ENCODE results near the gene SH3RF3. TPM values are rescaled to one million over a fixed set of nuclear protein-coding genes. Genes with fewer than 3 reads are reported as not detected.

SH3RF3 gene
- total RNA-seq, 1 experiment from 2014 or later = 21.7 TPM

- Mint-ChIP-seq H3K27ac (ENCODE audit: low read depth, unreplicated experiment) (no peak overlapping the region), H3K9me3 (ENCODE audit: unreplicated experiment) (no peaks in the 10 kb centered on the region), H3K4me1 (ENCODE audit: insufficient read depth, unreplicated experiment) (no peaks in the 10 kb centered on the region), H3K27me3 (ENCODE audit: insufficient read depth, unreplicated experiment) (peaks cover 21% of the 10 kb centered on the region), H3K36me3 (ENCODE audit: insufficient read depth, unreplicated experiment) (no peaks in the 10 kb centered on the region), H3K4me3 (ENCODE audit: unreplicated experiment) (no peak overlapping the region)
- intact Hi-C loops (cut with micrococcal nuclease) = no loop called here
- no peak for DNase-seq (ENCODE audit: unreplicated experiment)
- ChIA-PET POLR2A (no interaction called here), CTCF (no interaction called here)
- no TSS peak for BruUV-seq (replicated peaks)
- TF ChIP-seq CTCF (IDR thresholded peaks at IDR 0.05; ENCODE audit: unreplicated experiment) = no peak
These were observed 42.9 kb upstream of the SH3RF3 start for GRCh38 chr2:109085912-109086742.

- BruUV-seq (replicated peaks) = no TSS peak
- ChIA-PET POLR2A (no interaction called here), CTCF (no interaction called here)
- no peak for DNase-seq (ENCODE audit: unreplicated experiment)
- H3K4me1 Mint-ChIP-seq (ENCODE audit: insufficient read depth, unreplicated experiment) = no peaks in the 10 kb centered on the region
- intact Hi-C loops (cut with micrococcal nuclease) = no loop called here
- no peak for TF ChIP-seq CTCF (IDR thresholded peaks at IDR 0.05; ENCODE audit: unreplicated experiment)
- no peaks in the 10 kb centered on the region for H3K36me3 Mint-ChIP-seq (ENCODE audit: insufficient read depth, unreplicated experiment)
- peaks cover 21% of the 10 kb centered on the region for H3K27me3 Mint-ChIP-seq (ENCODE audit: insufficient read depth, unreplicated experiment)
- no peak overlapping the region for H3K4me3 Mint-ChIP-seq (ENCODE audit: unreplicated experiment)
- no peaks in the 10 kb centered on the region for H3K9me3 Mint-ChIP-seq (ENCODE audit: unreplicated experiment)
- no peak overlapping the region for H3K27ac Mint-ChIP-seq (ENCODE audit: low read depth, unreplicated experiment)
These were observed 42.3 kb upstream of the SH3RF3 start for GRCh38 chr2:109086743-109087020.

GRCh38 chr2:109087055-109087663 is 41.8 kb upstream of the SH3RF3 start:
- H3K4me1 Mint-ChIP-seq (ENCODE audit: insufficient read depth, unreplicated experiment) = no peaks in the 10 kb centered on the region
- no peak for TF ChIP-seq CTCF (IDR thresholded peaks at IDR 0.05; ENCODE audit: unreplicated experiment)
- H3K9me3 Mint-ChIP-seq (ENCODE audit: unreplicated experiment) = no peaks in the 10 kb centered on the region
- no TSS peak for BruUV-seq (replicated peaks)
- H3K27ac Mint-ChIP-seq (ENCODE audit: low read depth, unreplicated experiment) = no peak overlapping the region
- ChIA-PET CTCF (no interaction called here), POLR2A (interaction anchor here (0.5 kb wide), 1 partner anchor 231 kb away, joined by 3 read pairs; no protein-coding TSS in a partner anchor)
- H3K36me3 Mint-ChIP-seq (ENCODE audit: insufficient read depth, unreplicated experiment) = no peaks in the 10 kb centered on the region
- DNase-seq (ENCODE audit: unreplicated experiment) = no peak
- H3K4me3 Mint-ChIP-seq (ENCODE audit: unreplicated experiment) = no peak overlapping the region
- intact Hi-C loops (cut with micrococcal nuclease) = no loop called here
- peaks cover 21% of the 10 kb centered on the region for H3K27me3 Mint-ChIP-seq (ENCODE audit: insufficient read depth, unreplicated experiment)

- Mint-ChIP-seq H3K27ac (ENCODE audit: low read depth, unreplicated experiment) (no peak overlapping the region), H3K36me3 (ENCODE audit: insufficient read depth, unreplicated experiment) (no peaks in the 10 kb centered on the region), H3K27me3 (ENCODE audit: insufficient read depth, unreplicated experiment) (no peaks in the 10 kb centered on the region), H3K4me3 (ENCODE audit: unreplicated experiment) (no peak overlapping the region), H3K9me3 (ENCODE audit: unreplicated experiment) (peaks cover 7% of the 10 kb centered on the region), H3K4me1 (ENCODE audit: insufficient read depth, unreplicated experiment) (no peaks in the 10 kb centered on the region)
- ChIA-PET CTCF (no interaction called here), POLR2A (no interaction called here)
- no TSS peak for BruUV-seq (replicated peaks)
- intact Hi-C loops (cut with micrococcal nuclease) = no loop called here
- TF ChIP-seq CTCF (IDR thresholded peaks at IDR 0.05; ENCODE audit: unreplicated experiment) = no peak
- DNase-seq (ENCODE audit: unreplicated experiment) = no peak
These were observed 39.3 kb upstream of the SH3RF3 start for GRCh38 chr2:109089602-109090300.
